ENCODE data around the gene ATXN7L1.
"Not testable (repeated sequence)": the region's sequence is repeated elsewhere in the genome, so short reads cannot be mapped to it uniquely, and the experiment has no call there.

Gene ATXN7L1

DNA sequence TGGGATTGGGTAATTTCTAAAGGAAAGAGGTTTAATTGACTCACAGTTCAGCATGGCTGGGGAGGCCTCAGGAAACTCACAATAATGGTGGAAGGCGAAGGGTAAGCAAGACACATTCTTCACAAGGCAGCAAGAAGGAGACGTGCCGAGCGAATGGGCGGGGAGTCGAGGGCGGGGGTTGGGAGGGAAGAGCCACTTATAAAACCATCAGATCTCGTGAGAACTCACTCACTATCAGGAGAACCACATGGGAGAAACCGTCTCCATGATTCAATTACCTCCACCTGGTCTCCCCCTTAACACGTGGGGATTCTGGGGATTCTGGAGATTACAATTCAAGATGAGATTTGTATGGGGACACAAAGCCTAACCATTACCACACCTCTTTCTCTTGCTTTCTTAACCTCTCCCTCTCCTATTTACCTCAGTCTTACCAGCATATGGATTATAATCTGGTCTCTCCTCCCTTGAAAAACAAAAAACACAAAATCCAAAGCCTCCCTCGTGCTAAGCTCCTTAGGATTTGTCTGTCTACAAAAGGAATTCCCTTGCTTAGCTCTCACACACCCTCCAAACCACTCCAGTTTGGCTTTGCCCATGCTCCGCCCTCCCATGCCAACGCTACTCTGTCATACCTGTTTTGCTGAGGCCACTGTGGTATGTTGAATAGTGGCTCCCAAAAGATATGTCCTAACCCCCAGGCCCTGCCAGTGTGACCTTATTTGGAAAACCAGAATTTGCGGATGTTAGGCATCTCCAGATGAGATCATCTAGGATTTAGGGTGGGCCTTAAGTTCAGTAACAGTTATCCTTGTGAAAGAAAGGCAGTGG, 275.5 kb downstream of the ATXN7L1 start:
- no peak for FAIRE-seq

DNA sequence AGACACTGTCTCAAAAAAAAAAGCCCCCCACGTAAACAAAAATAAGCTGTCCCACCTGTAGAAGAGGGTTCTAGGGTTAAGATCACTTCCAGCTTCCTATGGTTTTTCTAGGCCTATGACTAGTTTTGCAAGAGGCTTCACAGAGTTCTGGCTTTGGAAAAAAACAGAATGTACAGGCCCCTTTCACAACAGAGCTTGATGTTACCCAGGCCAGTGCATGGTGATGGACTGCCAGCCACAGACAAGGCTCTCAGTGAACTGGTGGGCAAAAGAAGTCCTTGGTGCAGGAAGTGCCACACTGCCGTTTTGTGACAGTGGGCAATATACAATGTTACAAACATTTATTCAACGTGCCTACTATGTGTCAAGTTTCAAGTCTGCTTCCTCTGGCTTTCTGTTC, 276.8 kb downstream of the ATXN7L1 start:
- FAIRE-seq, result no peak

DNA sequence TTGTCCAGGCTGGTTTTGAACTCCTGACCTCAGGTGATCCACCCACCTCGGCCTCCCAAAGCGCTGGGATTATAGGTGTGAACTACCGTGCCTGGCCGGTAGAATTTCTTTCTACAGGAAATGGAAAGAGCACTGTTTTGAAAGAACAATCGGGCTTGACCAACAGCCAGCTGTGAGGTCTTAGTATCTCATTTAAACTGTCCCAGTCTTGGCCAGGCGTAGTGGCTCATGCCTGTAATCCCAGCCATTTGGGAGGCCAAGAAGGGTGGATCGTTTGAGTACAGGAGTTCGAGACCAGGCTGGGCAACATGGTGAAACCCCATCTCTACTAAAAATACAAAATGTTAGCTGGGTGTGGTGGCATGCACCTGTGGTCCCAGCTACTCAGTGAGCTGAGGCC, 277.3 kb downstream of the ATXN7L1 start:
- FAIRE-seq, result not testable (repeated sequence)

DNA sequence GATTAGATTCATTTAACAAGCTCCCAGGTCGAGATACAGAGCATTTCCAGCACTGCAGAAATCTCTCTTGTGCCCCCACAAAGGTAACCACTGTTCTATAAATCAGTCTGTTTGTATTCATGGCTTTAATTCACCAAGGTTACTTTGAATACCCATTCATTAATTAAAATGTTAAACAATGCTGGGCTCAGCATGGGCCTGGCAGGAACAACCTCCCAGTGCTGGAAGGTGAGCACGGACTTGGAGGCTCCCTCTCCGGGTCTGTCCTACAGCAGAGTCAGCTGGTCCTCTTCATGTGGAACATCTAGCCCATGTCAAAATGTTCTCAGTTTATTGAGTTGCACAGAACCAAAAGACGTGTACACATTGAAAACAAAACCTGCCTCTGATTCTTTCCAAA, 279.5 kb downstream of the ATXN7L1 start:
- no peak for FAIRE-seq

DNA sequence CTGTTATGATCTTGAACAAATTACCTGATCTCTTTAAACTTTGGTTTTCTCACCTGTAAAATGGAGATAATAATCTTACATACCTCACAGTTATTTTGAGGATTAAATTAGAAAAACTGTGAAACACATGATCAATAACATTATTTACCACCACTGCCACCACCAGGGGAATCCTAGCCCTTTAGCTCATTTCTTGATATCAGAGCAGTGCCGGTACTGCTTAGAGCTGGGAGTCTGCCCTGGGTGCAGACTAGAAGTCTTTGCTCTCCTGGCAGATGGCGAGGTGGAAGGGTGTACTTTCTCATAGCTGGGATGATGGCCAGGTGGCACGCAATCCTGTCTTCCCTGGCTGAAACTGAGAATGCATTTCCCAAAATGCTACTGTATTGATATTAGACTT, 282.4 kb downstream of the ATXN7L1 start:
- FAIRE-seq, result no peak

DNA sequence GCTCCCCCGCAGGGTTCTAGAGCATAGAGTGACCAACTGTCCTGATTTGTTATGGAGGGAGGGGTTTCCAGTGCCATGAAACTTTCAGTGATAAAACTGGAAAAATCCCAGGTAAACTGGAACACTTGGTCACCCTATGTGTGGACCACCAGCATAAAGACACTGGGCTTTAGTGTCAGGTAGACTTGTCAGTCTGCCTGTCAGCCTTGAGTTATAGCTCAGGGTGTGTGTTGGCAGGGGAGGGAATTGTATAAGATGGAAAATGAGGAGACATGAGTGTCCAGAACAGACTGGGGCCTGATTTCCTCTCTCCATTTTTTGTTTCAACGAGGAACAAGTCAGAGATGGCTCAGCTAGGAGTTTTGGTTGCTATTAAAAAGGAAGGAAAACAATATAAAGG, 284.9 kb downstream of the ATXN7L1 start:
- FAIRE-seq, result no peak

DNA sequence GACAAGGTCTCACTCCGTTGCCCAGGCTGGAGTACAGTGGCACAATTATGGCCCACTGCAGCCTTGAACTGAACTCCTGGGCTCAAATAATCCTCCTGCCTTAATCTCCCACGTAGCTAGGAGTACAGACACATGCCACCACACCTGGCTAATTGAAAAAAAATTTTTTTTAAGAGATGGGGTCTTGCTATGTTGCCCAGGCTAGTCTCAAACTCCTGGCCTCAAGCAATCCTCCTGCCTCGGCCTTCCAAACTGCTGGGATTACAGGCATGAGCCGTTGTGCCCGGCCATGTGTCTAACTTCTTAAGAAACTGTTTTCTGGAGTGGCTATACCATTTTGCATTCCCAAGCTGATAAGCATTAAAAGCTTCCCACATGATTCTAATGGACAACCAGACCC, 285.6 kb downstream of the ATXN7L1 start:
- no peak for FAIRE-seq

DNA sequence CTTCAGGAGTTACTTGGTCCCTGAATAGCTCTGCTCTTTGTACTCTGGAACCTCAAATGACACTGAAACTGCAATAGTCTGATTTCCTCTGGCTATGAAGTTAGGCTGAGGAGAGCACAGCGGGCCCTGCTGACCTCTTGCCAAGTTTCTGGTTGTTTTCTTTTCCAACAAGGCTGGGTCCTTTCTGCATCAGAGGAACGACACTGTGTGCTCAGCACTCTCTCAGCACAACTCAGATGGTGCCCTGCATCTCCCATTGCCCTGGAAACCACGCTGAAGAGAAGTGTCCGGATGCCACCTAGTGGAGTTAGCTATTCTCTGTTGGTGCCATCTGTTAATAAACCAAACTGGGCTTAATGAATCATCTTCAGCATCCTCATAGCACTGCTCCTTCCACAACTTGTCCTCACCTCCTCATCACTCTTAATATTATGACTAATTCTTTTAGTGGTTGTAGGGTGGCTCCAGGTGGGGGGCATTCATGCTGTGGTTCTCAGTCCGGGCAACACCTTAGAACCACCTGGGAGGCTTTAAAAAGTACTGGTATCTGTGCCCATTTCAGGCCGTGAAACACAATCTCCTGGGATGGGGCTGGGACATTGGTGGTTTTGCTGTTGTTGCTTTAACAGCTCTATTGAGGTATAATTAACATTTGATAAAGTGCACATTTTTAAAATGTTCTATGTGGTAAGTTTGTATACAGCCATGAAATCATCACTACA, 286.9 kb downstream of the ATXN7L1 start:
- FAIRE-seq, result no peak

DNA sequence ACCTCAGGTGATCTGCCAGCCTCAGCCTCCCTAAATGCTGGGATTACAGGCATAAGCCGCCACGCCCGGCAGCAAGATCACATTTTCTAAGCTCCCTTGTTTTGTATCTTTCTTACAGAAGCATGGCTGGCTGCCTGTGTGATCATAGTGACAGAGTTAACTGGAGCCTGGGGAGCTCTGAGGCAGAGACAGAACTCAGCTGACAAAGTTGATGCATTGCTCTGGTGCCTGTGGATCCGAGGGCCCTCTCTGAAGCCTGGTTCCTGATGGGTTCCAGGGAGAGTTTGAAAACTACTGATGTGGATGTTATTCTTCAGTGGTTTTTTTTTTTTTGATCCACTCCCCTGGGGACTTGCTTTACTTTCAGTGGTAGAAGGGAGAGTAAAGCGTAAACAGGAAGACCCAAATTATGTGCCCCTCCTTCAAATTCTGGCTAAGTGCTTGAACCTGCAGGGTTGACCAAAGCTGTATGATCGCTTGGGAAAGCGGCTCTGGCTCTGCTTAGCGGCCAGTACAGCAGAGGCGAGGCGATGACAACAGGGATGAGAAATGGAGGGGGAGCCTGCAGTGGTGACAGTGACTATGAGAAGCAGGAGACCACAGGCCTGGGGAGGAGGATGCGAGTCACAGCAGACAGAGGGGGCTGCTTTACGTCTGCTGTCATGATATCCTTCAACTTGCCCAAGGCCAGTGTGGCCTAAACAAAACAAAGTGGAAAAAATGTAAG, 288.3 kb downstream of the ATXN7L1 start:
- no peak for FAIRE-seq

DNA sequence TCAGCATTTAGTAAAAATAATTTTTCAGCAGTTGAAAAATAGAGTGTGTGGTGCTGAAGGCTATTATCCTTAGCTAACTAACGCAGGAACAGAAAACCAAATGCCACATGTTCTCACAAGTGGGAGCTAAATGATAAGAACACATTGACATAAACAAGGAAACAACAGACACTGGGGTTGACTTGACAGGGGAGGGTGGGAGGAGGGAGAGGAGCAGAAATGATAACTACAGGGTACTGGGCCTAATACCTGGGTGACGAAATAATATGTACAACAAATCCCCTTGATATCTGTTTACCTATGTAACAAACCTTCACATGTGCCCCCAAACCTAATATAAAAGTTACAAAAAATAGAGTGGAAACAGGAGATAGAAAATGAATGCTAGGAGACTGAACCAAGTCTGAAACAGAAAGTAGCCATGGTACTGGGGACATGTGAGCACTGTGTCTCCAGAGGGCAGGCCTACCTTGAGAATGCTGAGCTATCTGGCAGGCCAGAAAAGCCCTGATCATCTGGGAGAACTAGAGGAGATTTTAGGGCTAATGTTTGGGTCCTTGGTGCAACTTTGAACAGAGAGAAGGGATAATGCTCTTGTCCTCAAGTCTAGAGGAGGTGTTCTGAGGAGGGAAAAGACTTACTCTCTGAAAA, 290.4 kb downstream of the ATXN7L1 start:
- no peak for FAIRE-seq

DNA sequence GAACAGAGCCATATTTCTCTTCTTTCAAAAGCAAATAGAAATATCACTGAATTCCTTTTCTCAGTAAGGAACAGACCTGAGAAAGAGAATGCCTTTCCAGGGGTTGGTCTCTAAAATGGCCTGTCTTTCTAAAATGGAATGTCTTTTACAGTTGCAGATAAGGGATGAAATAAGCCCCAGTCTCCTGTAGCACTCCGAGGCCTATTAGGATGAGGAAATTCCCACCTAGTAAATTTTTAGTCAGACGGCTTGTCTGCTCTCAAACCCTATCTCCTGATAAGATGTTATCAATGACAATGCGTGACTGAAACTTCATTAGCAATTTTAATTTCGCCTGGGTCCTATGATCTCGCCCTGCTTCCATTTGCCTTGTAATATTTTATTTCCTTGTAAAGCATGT, 292.2 kb downstream of the ATXN7L1 start:
- FAIRE-seq, result no peak

DNA sequence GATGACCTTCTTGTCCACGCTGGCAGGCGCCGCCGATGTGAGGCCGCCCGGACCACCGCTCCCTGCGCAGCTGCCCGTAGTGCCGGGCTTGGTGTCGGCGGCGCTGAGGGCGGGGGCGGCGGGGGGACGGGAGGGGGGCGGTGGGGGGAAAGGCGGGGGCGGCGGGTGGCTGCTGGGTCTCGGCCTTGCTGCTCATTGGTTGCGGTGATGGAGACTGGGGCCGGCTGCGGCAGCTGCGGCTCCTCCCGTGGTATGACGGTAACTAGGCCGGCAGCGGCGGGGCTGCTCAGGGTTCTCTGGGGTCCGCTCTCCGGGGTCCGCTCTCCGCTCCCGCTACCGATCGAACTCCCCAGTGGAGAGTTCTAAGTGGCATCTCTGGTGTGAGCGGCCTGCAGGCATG, 293.3 kb downstream of the ATXN7L1 start:
- no peak for FAIRE-seq

DNA sequence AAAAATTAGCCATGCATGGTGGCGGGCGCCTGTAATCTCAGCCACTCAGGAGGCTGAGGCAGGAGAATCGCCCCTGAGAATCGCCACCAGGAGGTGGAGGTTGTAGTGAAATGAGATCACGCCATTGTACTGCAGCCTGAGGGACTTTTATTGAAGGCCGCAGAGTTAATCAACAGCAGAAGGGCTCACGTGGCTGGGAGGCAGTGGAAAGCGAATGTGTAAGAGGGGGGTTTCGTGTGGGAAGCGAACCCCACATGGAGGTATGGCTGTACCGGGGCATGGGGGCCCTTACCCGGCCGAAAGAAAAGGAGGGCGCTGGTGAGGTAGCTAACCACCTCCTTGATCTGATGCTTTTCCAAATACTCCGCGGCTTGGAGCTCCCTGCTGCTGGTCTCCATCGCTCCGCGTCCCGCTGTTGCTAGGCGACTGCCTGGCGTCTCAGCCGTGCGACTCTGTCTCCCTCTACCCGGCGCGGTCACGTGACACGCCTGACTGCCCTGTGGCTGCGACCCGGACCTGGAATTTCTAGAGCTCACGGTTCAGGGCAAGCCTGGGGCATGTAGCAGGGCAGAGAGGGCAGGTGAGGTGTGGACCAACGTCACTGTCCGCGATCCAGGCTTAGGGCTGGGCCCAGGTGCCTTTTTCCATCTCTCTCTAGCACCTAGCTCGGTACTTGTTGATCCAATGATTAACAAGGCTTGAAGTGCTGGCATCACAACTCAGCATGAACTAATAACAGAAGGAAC, 295.2 kb downstream of the ATXN7L1 start, which contains the start of gene EFCAB10:
Gene EFCAB10, minus strand, starts transcription at position 428 of the 746 bp plus-strand sequence. Its CDS starts 30 bp downstream, at position 398.
- FAIRE-seq, result no peak

DNA sequence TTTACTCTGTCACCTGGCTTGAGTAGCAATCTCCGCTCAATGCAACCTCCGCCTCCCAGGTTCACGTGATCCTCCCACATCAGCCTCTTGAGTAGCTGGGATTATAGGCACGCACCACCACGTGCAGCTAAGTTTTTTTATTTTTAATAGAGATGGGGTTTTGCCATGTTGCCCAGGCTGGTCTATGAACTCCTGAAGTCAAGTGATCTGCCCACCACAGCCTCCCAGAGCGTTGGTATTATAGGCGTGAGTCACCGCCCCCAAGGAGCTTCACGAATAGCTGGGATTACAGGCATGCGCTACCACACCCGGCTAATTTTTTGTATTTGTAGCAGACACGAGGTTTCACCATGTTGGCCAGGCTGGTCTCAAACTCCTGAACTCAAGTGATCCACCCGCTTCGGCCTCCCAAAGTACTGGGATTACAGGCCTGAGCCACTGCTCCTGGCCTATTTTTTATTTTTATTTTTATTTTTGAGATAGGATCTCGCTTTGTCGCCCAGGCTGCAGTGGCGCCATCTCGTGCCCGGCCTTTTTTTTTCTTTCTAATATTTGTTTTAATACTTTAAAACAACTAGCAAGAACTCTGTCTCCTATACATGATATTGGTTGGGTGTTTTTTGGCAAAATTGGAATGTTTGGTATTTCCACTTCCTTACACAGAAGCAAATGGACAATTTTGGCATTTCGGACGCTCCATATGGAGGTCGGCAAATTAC, 296.2 kb downstream of the ATXN7L1 start:
- no peak for FAIRE-seq

DNA sequence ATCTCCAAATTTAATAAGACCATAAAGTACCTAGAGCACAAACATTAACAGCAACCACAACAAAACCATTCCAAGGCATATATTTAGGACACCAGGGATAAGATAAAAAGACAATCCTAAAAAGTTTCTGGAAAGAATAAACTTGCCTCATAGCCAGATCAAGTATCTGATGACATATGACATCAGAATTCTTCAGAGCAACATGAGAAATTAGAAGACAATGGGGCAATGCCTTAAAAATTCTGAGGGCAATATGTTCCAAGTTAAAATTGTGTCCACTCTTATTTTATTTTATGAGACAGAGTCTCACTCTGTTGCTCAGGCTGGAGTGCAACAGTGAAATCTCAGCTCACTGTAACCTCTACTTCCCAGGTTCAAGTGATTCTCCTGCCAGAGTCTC, 297.9 kb downstream of the ATXN7L1 start:
- no peak for FAIRE-seq

DNA sequence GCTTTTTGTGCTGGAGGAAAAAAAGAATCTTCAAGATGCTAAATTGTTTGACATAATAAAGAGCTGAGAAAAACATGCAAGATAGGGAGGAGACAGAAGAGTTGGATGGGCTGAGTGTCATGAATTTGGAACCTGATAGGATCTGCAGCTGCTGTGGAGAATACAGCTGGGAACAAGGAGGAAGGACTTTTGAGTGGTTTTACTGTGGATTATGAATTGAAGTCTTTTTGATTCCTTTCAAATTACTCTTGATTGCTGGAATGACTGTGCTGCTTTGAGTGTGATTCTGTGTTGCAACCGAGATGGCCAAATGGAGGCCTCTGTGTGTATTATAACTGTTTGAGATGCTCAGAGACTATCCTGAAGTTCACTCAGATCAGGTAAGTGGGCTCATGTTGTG, 299.1 kb downstream of the ATXN7L1 start:
- no peak for FAIRE-seq

DNA sequence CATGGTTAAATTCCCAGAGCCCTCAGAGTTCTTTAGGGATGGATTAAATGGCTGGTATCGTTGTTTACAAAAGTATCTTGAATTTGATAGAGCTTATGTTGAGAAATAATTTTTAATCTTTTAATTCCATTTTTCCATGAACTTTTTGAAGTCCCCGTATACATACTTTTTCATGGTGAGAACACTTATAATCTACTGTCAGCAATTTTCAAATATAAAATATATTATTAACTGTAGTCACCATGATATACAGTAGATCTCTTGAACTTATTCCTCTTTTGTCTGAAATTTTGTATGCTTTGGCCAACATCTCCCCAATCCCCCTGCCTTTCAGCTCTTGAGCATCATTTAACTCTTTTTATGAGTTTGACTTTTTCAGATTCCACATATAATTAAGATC, 304.5 kb downstream of the ATXN7L1 start:
- FAIRE-seq, result peak; percentile 21

DNA sequence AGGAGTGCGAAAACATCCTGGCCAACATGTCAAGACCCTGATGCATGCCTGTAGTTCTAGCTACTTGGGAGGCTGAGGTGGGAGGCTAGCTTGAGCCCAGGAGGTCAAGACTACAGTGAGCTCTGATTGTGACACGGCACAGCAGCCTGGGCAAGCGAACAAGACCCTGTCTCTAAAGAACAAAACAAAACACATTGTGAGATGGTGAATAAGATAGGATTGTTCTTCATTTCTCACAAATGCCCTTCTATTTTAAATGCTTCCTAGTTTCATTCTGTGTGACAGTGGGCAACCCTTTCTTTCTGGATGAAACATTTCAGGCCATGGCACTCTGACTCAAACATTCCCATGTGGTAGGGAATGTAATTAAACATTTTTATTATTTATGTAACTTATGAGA, 308.6 kb downstream of the ATXN7L1 start:
- FAIRE-seq, result no peak

DNA sequence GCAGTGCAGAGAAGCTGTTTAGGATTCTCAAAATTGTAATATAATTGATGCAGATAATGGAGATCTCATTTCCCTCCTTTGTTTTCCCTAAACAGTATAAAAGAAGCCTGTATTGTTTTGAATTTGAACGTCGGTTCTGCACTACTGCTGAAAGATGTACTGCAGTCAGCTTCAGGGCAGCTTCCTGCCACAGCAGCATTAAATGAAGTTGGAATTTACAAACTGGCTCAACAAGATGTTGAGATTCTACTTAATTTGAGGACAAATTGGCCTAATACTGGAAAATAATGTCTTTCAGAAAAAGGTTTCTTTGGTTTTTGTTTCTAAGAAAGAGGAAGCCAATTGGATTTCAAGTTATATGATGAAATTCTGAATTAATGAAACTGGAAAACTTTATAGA, 309.4 kb downstream of the ATXN7L1 start:
- no peak for FAIRE-seq

DNA sequence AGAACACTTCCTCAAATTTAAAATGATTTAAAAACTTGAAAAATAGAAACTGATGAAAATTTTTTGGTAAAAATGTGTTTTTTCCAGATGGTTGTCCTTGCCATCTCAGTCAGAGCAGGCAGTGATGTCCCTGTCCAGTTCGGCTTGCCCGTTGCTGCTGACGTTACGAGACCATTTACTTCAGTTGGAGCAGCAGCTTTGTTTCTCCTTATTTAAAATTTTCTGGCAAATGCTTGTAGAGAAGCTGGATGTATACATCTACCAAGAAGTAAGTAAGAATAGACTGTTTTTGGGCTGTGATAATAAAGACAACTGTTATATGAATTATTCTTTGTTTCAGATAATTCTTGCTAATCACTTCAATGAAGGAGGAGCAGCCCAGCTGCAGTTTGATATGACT, 311.2 kb downstream of the ATXN7L1 start:
- no peak for FAIRE-seq

DNA sequence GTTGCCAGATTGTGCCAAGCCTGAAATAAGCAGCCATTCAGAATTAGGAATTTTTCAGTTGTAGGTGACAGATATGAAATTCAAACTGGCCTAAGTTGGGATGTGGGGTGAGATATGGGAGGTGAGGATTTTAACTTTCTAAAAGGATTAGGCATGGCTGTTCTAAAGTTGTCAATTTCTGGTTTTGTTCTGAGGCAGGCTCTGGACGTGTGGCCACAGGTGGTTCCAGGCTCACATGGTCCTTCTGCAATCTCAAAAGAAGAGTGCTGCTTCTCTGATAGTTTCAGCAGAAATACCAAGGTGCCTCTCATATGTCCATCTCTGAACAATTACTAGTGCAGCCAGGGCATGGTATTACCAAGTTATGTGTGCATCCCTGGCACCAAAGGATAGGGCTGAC, 316.5 kb downstream of the ATXN7L1 start:
- no peak for FAIRE-seq
